ENCODE data around the gene RASGRP2. TPM values are rescaled to one million over a fixed set of nuclear protein-coding genes. Genes with fewer than 3 reads are reported as not detected.

Gene RASGRP2
- total RNA-seq, 6 donors from 2014 or later: 20.5 to 80.7 (median 33.9) TPM

DNA sequence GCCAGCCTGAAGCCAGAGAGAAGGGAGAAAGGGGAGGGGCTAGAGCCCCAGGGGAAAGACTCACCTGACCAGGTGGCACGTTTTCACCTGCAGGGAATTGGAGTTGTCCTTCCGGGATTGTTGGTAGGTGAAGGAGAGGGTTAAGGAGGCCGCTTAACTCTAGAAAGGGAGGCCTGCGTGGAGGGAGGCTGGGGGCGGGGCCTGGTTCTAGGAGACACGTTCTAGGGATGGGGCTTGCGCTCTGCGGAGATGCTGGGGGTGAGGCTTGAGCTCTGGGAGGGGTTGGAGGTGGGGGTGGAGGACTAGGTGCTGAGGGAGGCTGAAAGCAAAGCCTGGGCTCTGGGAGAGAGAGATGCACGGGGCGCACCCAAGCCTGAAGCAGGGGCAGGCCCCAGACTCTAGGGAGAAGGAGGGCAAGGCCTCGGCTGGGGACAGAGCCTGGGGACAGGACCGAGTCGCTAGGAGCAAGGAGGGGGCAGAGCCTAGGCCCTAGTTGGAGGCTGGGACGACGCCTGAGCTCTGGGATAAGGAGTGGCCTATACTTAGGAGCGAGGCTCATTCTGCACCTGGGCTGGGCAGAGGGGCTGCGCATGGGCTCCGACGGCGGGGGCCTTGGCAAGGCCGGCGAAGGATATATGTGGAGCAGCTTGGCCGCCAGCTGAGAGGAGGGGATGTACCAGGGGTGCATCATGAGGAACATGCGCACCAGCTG lies 2.4 kb downstream of the RASGRP2 start:
- H3K36me3 ChIP-seq: peaks cover 0 to 18% (median 11%) of the 10 kb centered on the region in 4 donors
- peak in 1 of 2 donors; percentile 84 for DNase-seq
- ATAC-seq (ENCODE audit: low FRiP score in 2 of 2): no peak
- peak overlapping the region in 3 of 4 donors; percentile 83 to 94 (median 90) for H3K27ac ChIP-seq
- H3K27me3 ChIP-seq: peaks cover 0 to 9% (median 0%) of the 10 kb centered on the region in 4 donors
- H3K9me3 ChIP-seq: no peaks in the 10 kb centered on the region
- no peak for TF ChIP-seq POLR2AphosphoS5 (IDR thresholded peaks at IDR 0.05)
- TF ChIP-seq, protein P1, sequence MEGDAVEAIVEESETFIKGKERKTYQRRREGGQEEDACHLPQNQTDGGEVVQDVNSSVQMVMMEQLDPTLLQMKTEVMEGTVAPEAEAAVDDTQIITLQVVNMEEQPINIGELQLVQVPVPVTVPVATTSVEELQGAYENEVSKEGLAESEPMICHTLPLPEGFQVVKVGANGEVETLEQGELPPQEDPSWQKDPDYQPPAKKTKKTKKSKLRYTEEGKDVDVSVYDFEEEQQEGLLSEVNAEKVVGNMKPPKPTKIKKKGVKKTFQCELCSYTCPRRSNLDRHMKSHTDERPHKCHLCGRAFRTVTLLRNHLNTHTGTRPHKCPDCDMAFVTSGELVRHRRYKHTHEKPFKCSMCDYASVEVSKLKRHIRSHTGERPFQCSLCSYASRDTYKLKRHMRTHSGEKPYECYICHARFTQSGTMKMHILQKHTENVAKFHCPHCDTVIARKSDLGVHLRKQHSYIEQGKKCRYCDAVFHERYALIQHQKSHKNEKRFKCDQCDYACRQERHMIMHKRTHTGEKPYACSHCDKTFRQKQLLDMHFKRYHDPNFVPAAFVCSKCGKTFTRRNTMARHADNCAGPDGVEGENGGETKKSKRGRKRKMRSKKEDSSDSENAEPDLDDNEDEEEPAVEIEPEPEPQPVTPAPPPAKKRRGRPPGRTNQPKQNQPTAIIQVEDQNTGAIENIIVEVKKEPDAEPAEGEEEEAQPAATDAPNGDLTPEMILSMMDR (IDR thresholded peaks at IDR 0.05): no peak
- TF ChIP-seq EP300 (IDR thresholded peaks at IDR 0.05): no peak
- no peak for TF ChIP-seq POLR2A (IDR thresholded peaks at IDR 0.05)
- 61 to 68% methylated on average over 19 to 20 of the region's 24 CpGs for WGBS, 2 donors
- peak overlapping the region in 3 of 4 donors; percentile 56 to 64 (median 60) for H3K4me3 ChIP-seq
- H3K4me1 ChIP-seq: peaks cover 28 to 57% (median 43%) of the 10 kb centered on the region in 4 donors

DNA sequence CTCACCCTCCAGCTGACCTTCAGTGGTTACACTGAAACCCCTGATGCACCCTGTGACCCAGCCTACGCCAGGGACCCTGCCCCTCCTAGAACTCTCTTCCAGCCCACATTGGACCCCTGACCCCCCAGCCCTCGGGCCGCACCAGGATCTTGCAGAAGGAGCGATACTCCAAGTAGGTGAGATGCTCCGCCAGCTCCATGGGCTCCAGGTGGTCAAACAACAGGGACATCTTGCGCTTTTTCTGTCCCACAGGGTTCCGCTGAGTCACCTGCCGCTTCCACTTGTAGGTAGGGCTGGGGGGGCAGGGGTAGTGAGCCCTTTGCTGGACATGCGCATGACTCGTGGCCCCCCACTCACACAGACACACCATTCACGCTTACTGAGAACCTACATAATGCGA lies 4.1 kb downstream of the RASGRP2 start:
- ATAC-seq (ENCODE audit: low FRiP score in 2 of 2) (no peak), DNase-seq (no peak)
- 86 to 97% methylated on average over 7 to 10 of the region's 12 CpGs for WGBS, 2 donors
- Histone ChIP-seq H3K4me1 (peaks cover 14 to 41% (median 30%) of the 10 kb centered on the region in 4 donors), H3K9me3 (no peaks in the 10 kb centered on the region), H3K27ac (no peak overlapping the region), H3K36me3 (peaks cover 0 to 35% (median 22%) of the 10 kb centered on the region in 4 donors), H3K4me3 (no peak overlapping the region), H3K27me3 (peaks cover 0 to 9% (median 0%) of the 10 kb centered on the region in 4 donors)
- TF ChIP-seq EP300 (IDR thresholded peaks at IDR 0.05) (no peak), POLR2A (IDR thresholded peaks at IDR 0.05) (no peak), POLR2AphosphoS5 (IDR thresholded peaks at IDR 0.05) (no peak)
- TF ChIP-seq, protein P1 (IDR thresholded peaks at IDR 0.05): no peak

DNA sequence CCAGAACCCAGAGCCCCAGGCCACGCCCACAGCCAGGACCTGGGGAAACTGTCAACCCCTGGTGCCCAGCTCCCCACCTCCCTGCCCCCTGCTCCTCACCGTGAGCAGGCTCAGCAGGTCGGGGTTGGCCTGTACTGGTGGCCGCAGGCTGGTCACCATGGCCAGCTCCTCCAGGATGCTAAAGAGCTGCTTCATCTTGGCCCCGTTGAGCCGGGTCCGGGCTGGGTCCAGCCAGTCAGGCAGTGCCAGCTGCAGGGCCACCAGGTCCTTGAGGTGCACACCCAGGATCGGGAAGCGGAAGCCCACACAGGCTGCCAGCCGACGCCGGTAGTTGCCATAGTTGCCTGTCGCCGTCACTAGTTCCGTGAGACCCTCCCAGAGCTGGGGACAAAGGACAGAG lies 7.3 kb downstream of the RASGRP2 start:
- no peak for TF ChIP-seq POLR2A (IDR thresholded peaks at IDR 0.05)
- no peak for TF ChIP-seq EP300 (IDR thresholded peaks at IDR 0.05)
- no peak for TF ChIP-seq POLR2AphosphoS5 (IDR thresholded peaks at IDR 0.05)
- TF ChIP-seq, protein P1 (IDR thresholded peaks at IDR 0.05): no peak
- no peak overlapping the region for H3K4me3 ChIP-seq
- H3K27me3 ChIP-seq: no peaks in the 10 kb centered on the region
- peaks cover 0 to 10% (median 3%) of the 10 kb centered on the region in 4 donors for H3K4me1 ChIP-seq
- peak in 1 of 2 donors; percentile 59 for DNase-seq
- no peaks in the 10 kb centered on the region for H3K9me3 ChIP-seq
- H3K36me3 ChIP-seq: peaks cover 0 to 52% (median 33%) of the 10 kb centered on the region in 4 donors
- no peak overlapping the region for H3K27ac ChIP-seq
- 95% methylated on average over 15 of the region's 15 CpGs; no CpG with 5 or more reads in 1 of the 2 donors for WGBS, 2 donors
- no peak for ATAC-seq (ENCODE audit: low FRiP score in 2 of 2)

DNA sequence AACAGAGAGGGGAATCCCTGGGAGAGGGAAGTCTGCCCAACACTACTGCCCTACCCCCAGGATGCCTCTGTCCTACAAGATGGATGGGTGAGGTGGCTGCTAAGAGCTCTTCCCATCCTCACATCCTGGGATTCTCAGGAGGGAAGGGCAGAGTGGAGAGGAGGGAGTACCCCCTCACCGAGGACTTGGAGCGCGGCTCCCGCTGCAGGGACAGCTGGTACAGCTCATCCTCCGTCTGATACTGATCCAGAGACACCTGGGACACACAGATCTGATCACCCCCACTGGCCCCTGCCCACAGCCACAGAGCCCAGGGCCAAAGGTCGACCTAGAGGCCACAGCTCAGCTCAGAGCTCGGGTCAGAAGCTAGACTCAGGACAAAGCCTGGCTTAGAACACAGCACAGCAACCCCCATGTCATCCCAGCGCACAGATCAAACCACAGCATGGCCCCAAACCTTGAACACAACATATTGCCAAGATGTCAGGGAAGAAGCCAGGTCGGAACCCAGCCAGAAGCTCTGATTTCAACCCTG lies 8.2 kb downstream of the RASGRP2 start:
- peaks cover 0 to 57% (median 34%) of the 10 kb centered on the region in 4 donors for H3K36me3 ChIP-seq
- H3K27me3 ChIP-seq: no peaks in the 10 kb centered on the region
- no peaks in the 10 kb centered on the region for H3K9me3 ChIP-seq
- ATAC-seq (ENCODE audit: low FRiP score in 2 of 2): peak; percentile 7 to 9
- WGBS, 2 donors: 81 to 92% methylated on average over 7 to 9 of the region's 9 CpGs
- peaks cover 0 to 3% (median 0%) of the 10 kb centered on the region in 4 donors for H3K4me1 ChIP-seq
- peak in 1 of 2 donors; percentile 45 for DNase-seq
- no peak overlapping the region for H3K4me3 ChIP-seq
- TF ChIP-seq EP300 (IDR thresholded peaks at IDR 0.05) (no peak), POLR2AphosphoS5 (IDR thresholded peaks at IDR 0.05) (no peak), POLR2A (IDR thresholded peaks at IDR 0.05) (no peak)
- TF ChIP-seq, protein P1 (IDR thresholded peaks at IDR 0.05): no peak
- H3K27ac ChIP-seq: no peak overlapping the region

All from upper lobe of left lung (tissue), 6 donors.